Stimulated activated CD8-positive, alpha-beta memory T cell treated with anti-CD3 and anti-CD28 coated beads, Interleukin-4, amount 100 ng/mL, for 24 hours (primary cell): ENCODE measurements around the gene LENG8.
A peak's percentile ranks its signal among the peaks of the same experiment; 100 is the strongest.

Source experiments
- DNase-seq: peaks from one replicate; pipeline ENCODE4 v3.0.0-alpha.2; 2020; ENCODE audit warnings: low read depth

The LENG8 gene

GRCh38 chr19:54448774-54449700, at the start of gene LENG8:
Gene LENG8 (plus strand): TSS chr19:54449199. CDS start chr19:54451345, 2,146 bp downstream.
- peak; percentile 92 for DNase-seq

- no peak for DNase-seq
These were observed 48.1 kb upstream of the LENG8 start for GRCh38 chr19:54400913-54401312.

DNA sequence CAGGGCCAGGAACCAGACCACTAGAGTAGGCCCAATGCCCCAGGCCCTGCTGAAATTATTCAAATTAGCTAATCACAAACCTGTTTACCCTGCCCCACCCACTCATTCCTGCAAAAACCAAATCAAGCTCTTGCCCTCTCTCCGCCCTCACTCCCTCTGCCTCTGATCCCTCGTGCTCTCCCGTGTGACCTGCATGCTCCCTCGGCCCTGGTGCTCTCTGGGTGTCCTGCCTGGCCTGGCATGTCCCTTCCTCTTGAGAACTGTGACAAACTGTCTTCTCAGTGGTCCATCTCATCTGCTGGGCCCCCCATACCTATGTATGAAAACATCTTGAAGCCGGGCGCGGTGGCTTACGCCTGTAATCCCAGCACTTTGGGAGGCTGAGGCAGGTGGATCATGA, 45.9 kb upstream of the LENG8 start:
- no peak for DNase-seq

GRCh38 chr19:54405628-54406027, 43.4 kb upstream of the LENG8 start:
- DNase-seq: no peak

DNA sequence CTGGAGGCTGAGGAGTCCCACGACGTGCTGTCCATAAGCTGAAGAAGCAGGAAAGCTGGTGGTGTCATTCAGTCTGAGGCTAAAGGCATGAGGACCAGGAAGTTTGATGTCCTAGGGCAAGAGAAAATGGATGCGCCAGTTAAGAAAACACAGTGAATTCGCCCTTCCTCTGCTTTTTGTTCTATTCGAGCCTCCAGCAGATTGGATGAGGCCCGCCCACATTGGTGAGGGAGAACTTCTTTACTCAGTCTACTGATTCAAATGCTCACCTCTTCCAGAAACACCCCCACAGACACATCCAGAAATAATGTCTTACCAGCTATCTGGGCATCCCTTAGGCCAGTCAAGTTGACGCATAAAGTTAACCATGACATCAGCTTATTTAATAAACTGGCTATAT, 41.2 kb upstream of the LENG8 start:
- no peak for DNase-seq

DNA sequence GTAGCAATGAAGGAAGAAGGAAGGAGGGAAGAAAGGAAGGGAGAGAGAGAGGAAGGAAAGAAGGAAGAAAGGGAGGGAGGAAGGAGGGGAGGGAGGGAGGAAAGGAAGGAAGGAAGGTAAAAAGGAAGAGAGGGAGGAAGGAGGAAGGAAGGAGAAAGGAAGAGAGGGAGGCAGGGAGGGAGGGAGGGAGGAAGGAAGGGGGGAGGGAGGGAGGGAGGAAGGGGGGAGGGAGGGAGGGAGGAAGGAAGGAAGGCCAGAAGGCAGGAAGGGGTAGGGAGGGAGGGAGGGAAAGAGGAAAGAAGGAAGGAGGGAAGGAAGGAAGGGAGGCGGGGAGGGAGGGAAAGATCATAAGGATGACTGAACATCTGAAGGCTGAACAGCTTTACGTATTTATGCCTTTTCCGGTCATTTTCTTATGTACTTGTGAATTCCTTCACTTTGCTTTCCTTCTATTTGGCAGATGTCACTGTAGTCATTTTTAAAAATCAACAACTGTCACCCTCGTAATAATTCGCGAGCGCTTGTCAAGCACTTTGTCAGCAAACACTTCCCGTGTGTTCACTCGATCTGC, 40.5 kb upstream of the LENG8 start:
- no peak for DNase-seq

DNA sequence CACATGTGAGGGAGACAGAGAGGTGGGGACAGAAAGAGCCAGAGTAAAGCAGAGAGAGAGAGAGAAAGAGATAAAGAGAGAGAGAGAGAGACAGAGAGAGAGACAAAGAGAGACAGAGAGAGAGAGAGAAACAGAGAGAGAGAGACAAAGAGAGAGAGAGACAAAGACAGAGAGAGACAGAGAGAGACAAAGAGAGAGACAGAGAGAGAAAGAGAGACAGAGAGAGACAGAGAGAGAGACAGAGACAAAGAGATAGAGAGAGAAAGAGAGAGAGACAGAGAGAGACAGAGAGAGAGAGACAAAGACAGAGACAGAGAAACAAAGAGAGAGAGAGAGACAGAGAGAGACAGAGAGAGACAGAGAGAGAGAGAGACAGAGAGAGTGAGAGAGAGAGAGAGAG, 38.0 kb upstream of the LENG8 start:
- no peak for DNase-seq

- DNase-seq: no peak
These were observed 36.1 kb upstream of the LENG8 start for GRCh38 chr19:54412877-54413276.

GRCh38 chr19:54414156-54414555, 34.8 kb upstream of the LENG8 start:
- DNase-seq: no peak

DNA sequence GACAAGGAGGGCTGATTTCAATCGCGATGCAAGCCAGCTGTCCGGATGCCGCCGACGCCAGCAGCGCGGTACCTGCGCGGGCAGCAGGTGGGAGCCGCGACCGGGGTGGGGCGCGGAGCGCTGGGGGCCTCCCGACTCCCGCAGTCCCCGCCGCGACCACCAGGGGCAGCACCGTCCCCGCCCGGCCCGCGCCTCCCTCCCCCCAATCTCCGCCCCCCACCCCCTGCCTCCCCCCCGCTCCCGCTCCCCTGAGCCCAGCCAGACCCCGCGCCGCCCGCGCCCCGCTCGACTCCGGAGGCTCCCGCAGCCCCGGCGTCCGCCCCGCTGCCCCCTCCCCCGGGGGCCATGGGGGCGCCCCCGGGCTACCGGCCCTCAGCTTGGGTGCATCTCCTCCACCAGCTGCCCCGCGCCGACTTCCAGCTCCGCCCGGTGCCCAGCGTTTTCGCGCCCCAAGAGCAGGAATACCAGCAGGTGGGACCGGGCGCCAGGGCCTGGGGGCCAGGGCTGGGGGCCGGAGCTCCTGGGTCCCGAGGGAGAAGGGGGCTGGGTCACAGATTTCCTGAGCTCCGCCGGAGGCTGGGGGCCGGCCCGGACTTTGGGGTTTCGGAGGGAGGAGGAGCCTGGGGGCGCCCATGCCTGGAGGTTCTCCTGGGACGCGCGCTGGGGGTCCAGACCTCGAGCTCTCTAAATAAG, 33.6 kb upstream of the LENG8 start, which contains the start of gene TTYH1:
Gene TTYH1, plus strand, starts transcription at position 257 of the 693 bp plus-strand sequence. Its CDS starts 89 bp downstream, at position 346.
- DNase-seq: peak; percentile 28

GRCh38 chr19:54415901-54416673, 32.9 kb upstream of the LENG8 start:
- DNase-seq: no peak

DNA sequence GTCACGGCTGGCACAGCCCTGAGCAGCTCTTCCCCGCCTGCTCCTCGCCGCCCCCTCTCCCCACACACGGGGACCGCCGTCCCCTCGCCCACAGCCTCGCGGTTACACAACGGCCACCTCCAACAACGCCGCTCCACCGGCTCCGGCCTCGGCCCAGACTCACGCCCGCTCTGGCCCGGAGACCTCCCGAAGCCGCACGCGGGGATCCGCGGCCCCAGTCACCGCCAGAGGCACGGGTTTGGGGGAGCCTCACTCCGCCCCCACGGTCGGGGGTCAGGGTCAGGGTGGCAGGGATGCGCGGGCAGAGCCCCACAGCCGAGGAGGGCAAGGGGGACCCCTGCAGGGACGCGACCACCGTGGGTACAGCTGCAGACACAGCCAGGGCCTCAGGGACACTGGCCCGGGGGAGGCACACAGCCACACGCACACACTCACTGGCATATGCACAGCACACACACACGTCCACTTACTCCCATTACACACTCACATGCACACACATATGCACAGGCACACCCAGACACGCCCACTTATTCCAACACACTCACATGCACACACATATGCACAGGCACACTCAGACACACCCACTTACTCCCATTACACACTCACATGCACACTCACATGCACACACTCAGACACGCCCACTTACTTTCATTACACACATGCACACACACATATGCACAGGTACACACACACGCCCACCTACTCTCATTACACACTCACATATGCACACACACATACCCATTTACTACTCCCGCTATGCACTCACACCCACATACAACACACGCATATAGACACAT, 32.1 kb upstream of the LENG8 start:
- DNase-seq: no peak

GRCh38 chr19:54418030-54418929, 30.7 kb upstream of the LENG8 start:
- no peak for DNase-seq

- DNase-seq: no peak
These were observed 29.8 kb upstream of the LENG8 start for GRCh38 chr19:54418930-54419800.

- DNase-seq: no peak
These were observed 29.0 kb upstream of the LENG8 start for GRCh38 chr19:54420068-54420382.

- no peak for DNase-seq
These were observed 28.4 kb upstream of the LENG8 start for GRCh38 chr19:54420383-54421168.

DNA sequence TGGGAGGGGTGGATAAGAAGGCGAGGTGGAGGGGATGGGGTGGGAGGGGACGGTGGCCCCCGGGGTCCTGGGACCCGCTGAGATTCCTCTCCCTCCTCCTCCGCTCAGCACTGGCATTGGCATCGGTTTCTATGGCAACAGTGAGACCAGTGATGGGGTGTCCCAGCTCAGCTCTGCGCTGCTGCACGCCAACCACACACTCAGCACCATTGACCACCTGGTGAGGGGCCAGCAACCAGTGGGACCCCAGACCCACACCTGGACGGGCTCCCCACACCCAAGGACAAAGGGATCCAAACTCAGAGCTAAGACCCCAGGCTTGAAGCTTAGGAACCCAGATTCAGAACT, 27.9 kb upstream of the LENG8 start:
- DNase-seq: no peak

DNA sequence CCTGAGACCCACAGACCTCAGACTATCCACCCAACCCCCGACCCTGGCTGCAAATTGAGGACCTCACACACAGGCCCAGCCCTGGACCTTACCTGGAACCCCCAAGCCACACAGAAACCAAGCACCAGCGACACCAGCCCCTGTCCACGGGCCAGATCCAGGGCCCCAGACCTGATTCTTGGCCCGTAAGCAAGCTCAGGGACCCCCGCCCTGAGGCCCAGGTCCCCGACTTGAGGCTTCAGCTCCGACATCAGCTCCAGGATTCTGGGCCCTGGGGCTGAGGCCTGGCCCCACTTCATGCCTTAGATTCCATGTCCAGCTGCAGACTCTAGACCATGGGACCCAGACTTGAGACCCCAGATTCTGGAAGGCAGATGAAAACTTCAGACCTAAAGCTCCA, 27.5 kb upstream of the LENG8 start:
- DNase-seq: no peak

- no peak for DNase-seq
These were observed 26.9 kb upstream of the LENG8 start for GRCh38 chr19:54422136-54422535.
